ENCODE measurements around the gene OR5B21.
A peak's percentile ranks its signal among the peaks of the same experiment; 100 is the strongest.

OR5B21 gene

GRCh38 chr11:58508005-58508404, at the start of gene OR5B21:
Gene OR5B21, minus strand, starts transcription at chr11:58508105. Its CDS starts 0 bp downstream, at chr11:58508105.
- no peak for DNase-seq (ENCODE audit: low read depth)

DNA sequence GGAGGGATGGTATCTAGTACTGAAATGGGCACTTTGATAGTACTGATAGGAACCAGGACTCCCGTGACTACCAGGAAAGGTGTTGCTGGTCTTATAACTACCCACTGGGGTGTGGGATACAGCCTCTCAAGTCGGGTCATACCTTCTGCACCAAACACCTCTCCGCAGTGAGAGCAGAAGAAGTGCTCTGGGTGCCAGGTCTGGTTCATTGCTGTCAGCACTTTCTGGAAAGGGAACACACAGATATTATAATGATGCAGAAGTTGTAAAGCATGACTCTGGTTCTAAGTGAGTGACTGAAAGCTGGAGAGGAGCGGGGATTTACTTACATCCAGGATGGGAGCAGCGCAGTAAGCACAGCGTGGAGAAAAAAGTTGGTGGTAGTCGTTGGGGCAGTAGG, 41.7 kb upstream of the OR5B21 start:
- DNase-seq (ENCODE audit: low read depth) = no peak

- DNase-seq (ENCODE audit: low read depth) = no peak
Observed at GRCh38 chr11:58546841-58547240, 38.9 kb upstream of the OR5B21 start.

DNA sequence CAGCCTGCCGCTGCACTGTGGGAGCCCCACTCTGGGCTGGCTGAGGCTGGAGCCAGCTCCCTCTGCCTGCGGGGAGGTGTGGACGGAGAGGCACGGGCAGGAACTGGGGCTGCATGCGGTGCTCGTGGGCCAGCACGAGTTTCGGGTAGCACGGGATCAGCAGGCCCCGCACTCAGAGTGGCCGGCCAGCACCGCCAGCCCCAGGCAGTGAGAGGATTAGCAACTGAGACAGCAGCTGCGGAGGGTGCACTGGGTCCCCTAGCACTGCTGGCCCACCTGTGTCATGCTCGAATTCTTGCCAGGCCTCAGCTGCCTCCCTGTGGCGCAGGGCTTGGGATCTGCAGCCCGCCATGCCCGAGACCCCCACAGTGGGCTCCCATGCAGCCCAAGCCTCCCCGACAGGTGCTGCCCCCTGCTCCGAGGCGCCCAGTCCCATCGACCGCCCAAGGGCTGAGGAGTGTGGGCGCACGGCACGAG, 24.0 kb upstream of the OR5B21 start:
- no peak for DNase-seq (ENCODE audit: low read depth)

GRCh38 chr11:58530236-58530635, 22.3 kb upstream of the OR5B21 start:
- no peak for DNase-seq (ENCODE audit: low read depth)

GRCh38 chr11:58527429-58527828, 19.5 kb upstream of the OR5B21 start:
- DNase-seq (ENCODE audit: low read depth) = no peak

- DNase-seq (ENCODE audit: low read depth) = no peak
Observed at GRCh38 chr11:58526721-58527120, 18.8 kb upstream of the OR5B21 start.

GRCh38 chr11:58525037-58525614, 17.2 kb upstream of the OR5B21 start:
- no peak for DNase-seq (ENCODE audit: low read depth)

DNA sequence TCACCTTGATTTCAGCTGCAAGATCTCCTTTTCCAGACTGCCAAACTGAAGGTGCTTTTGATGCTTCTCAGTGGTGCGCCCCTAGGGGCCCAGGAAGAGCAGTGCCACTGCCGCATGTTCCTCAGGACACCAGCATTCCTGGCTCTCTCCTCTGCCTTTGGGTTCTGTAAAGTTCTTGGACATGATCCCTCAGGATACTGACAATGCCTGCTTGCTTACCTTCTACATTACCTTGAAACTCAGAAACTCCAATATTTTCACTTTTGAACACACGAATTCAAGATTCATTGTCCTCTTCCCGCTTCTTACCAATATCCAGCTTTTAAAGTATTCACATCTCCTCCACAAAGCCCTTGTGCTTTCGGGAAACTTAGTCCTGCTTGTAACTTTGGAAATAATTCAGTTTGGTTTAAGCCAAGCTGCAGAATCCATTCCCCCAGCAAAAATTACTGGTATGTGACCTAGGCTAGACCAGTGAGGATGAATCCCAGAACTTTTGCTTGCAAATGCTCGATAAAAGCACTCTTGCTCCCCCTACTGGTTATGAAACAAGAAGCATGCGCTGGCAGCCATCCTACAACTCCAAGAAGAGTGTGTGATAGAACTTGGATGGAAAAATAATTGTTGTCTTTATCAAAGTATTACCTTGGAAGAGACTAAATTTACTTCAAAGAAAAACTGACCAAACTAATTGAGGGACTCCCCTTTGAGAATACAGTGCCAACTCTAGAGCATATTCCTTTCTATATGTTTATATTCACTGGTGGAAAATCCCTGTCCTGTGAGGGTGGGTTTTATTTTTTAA, 16.5 kb upstream of the OR5B21 start:
- peak; percentile 61 for DNase-seq (ENCODE audit: low read depth)

- peak; percentile 56 for DNase-seq (ENCODE audit: low read depth)
Observed at GRCh38 chr11:58513747-58514367, 6.0 kb upstream of the OR5B21 start.

GRCh38 chr11:58511636-58512035, 3.7 kb upstream of the OR5B21 start:
- no peak for DNase-seq (ENCODE audit: low read depth)

- no peak for DNase-seq (ENCODE audit: low read depth)
Observed at GRCh38 chr11:58509748-58510147, 1.8 kb upstream of the OR5B21 start.

- no peak for DNase-seq (ENCODE audit: low read depth)
Observed at GRCh38 chr11:58508814-58509213, 909 bp upstream of the OR5B21 start.

- no peak for DNase-seq (ENCODE audit: low read depth)
Observed at GRCh38 chr11:58507355-58507754, 550 bp downstream of the OR5B21 start.

- no peak for DNase-seq (ENCODE audit: low read depth)
Observed at GRCh38 chr11:58506935-58507334, 970 bp downstream of the OR5B21 start.

- no peak for DNase-seq (ENCODE audit: low read depth)
Observed at GRCh38 chr11:58505849-58506248, 2.1 kb downstream of the OR5B21 start.

DNA sequence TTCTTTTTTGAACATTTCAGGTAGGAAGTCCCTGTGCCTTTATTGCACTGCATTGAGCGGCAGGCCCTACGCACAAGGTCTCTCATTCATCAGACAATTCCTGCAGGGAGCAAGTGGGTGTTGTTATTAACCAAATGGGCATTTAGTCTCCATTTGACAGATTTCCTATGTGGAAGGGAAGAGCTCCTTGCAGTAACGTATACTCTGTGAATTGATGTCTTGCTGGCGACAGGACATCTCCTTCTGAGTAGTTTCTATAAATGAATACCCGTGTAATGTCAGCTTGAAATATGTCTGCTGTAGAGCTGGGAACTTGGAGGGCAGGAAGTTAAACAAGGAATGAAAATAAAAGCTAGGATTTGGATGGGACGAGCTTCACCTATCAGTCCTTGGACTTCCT, 3.7 kb downstream of the OR5B21 start:
- DNase-seq (ENCODE audit: low read depth) = no peak

DNA sequence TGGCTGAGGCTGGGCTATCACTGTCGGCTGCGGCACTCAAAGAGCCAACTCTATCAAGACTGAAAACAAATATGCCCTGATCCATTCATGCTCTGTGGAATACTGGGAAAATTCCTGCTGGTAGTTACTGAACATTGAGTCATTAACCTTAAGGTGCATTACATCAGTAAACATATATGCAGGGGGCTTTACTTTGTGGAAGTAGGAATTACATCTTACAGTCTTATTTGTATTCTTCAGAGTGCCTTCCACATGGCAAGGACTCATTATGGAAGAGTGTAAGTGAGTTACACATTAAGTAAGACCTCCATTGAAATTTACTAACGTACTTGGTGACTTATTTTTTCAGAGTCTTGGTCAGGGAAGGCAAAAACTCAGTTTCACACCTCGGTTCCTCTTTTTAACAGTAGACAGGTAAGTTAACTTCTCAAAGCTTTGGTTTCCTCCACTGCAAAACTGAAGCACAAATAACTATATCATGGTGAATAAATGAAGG, 4.5 kb downstream of the OR5B21 start:
- DNase-seq (ENCODE audit: low read depth) = no peak

DNA sequence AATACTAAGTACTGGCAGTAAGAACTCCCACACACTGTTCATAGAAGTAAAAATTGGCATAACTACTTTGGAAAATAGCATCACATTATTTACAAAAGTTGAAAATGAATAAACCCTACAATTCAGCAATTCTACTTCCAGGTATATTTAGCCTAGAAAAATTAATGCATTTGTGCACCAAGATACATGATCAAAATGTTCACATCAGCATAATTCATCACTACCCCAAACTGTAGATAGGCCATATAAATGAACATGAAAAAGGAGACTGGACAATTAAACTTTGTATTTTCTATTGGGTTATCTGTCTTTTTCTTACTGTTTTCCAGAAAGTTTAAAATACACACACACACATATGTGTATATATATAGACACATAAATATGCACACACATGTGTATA, 5.9 kb downstream of the OR5B21 start:
- no peak for DNase-seq (ENCODE audit: low read depth)

GRCh38 chr11:58498464-58498863, 9.4 kb downstream of the OR5B21 start:
- no peak for DNase-seq (ENCODE audit: low read depth)

GRCh38 chr11:58497951-58498350, 10.0 kb downstream of the OR5B21 start:
- DNase-seq (ENCODE audit: low read depth) = no peak

GRCh38 chr11:58495906-58496305, 12.0 kb downstream of the OR5B21 start:
- no peak for DNase-seq (ENCODE audit: low read depth)

- no peak for DNase-seq (ENCODE audit: low read depth)
Observed at GRCh38 chr11:58494101-58494500, 13.8 kb downstream of the OR5B21 start.
